SH-SY5Y (cell line): Measurements from ENCODE around the gene CXXC5.

Experiments used
- GATA2 ChIP-seq: IDR thresholded peaks from 2 replicates; pipeline ENCODE4 v1.6.1; 2011; ENCODE audit warnings: mild to moderate bottlenecking, low read depth, low read length
- GATA3 ChIP-seq: IDR thresholded peaks from 2 replicates; pipeline ENCODE4 v1.6.1; 2011; ENCODE audit warnings: low read depth, mild to moderate bottlenecking, low read length, moderate library complexity

GRCh38 chr5:139700711-139701055 lies 52.5 kb downstream of the CXXC5 start:
- TF ChIP-seq GATA3, result no peak
- TF ChIP-seq GATA2, result no peak
